H9 (cell line): ENCODE results near the gene MIAT. TPM values are rescaled to one million over a fixed set of nuclear protein-coding genes. Genes with fewer than 3 reads are reported as not detected.
A peak's percentile ranks its signal among the peaks of the same experiment; 100 is the strongest.

Experiments used
- DNase-seq: peaks from one replicate; pipeline ENCODE4 v3.0.0-alpha.2; 2017
- H2AFZ ChIP-seq: one replicate; pipeline ENCODE4 v1.6.1; 2013; ENCODE audit warnings: mild to moderate bottlenecking, low read length, control low read depth, moderate library complexity
- H2AK5ac ChIP-seq: 2 replicates; pipeline ENCODE4 v1.6.1; 2013; ENCODE audit warnings: low read length, control low read depth, mixed read lengths; ENCODE audit not compliant: insufficient read length
- H2BK120ac ChIP-seq: one replicate; pipeline ENCODE4 v1.6.1; 2013; ENCODE audit warnings: low read depth, mild to moderate bottlenecking, low read length, control low read depth, inconsistent platforms; ENCODE audit not compliant: poor library complexity, severe bottlenecking
- H2BK12ac ChIP-seq: 2 replicates; pipeline ENCODE4 v1.6.1; 2013; ENCODE audit warnings: low read length, control low read depth, mixed read lengths, low read depth; ENCODE audit not compliant: insufficient read length
- H2BK15ac ChIP-seq: 2 replicates; pipeline ENCODE4 v1.6.1; 2013; ENCODE audit warnings: low read depth, low read length, control low read depth
- H2BK20ac ChIP-seq: one replicate; pipeline ENCODE4 v1.6.1; 2013; ENCODE audit warnings: low read depth, mild to moderate bottlenecking, low read length, control low read depth, inconsistent platforms; ENCODE audit not compliant: poor library complexity, severe bottlenecking
- H2BK5ac ChIP-seq: 2 replicates; pipeline ENCODE4 v1.6.1; 2013; ENCODE audit warnings: low read length, control low read depth, mixed read lengths; ENCODE audit not compliant: insufficient read length
- H3K14ac ChIP-seq: 2 replicates; pipeline ENCODE4 v1.6.1; 2013; ENCODE audit warnings: low read length, control low read depth; ENCODE audit not compliant: insufficient read depth
- H3K18ac ChIP-seq: 2 replicates; pipeline ENCODE4 v1.6.1; 2013; ENCODE audit warnings: low read depth, mild to moderate bottlenecking, mixed read lengths, low read length, control low read depth; ENCODE audit not compliant: insufficient read length
- H3K23ac ChIP-seq: 2 replicates; pipeline ENCODE4 v1.6.1; 2013; ENCODE audit warnings: low read length, control low read depth, mixed read lengths, low read depth; ENCODE audit not compliant: insufficient read length
- H3K23me2 ChIP-seq: 2 replicates; pipeline ENCODE4 v1.6.1; 2013; ENCODE audit warnings: low read depth, mild to moderate bottlenecking, mixed read lengths, low read length, control low read depth; ENCODE audit not compliant: insufficient read length, poor library complexity, severe bottlenecking
- H3K27ac ChIP-seq: 2 replicates; pipeline ENCODE4 v1.5.1; 2013; ENCODE audit warnings: low read length, control low read depth, mixed read lengths, low read depth; ENCODE audit not compliant: insufficient read length
- H3K27me3 ChIP-seq: 2 replicates; pipeline ENCODE4 v1.6.1; 2013; ENCODE audit warnings: low read length, control low read depth, inconsistent platforms; ENCODE audit not compliant: insufficient read depth
- H3K4ac ChIP-seq: 2 replicates; pipeline ENCODE4 v1.6.1; 2013; ENCODE audit warnings: low read depth, mild to moderate bottlenecking, control low read depth, inconsistent platforms, low read length, moderate library complexity
- H3K4me1 ChIP-seq: 2 replicates; pipeline ENCODE4 v1.6.1; 2013; ENCODE audit warnings: low read length, control low read depth, inconsistent platforms; ENCODE audit not compliant: insufficient read depth
- H3K4me2 ChIP-seq: 2 replicates; pipeline ENCODE4 v1.6.1; 2013; ENCODE audit warnings: low read length, control low read depth, mixed read lengths; ENCODE audit not compliant: insufficient read length, insufficient read depth
- H3K56ac ChIP-seq: 2 replicates; pipeline ENCODE4 v1.6.1; 2013; ENCODE audit warnings: low read depth, mild to moderate bottlenecking, mixed read lengths, low read length, control low read depth; ENCODE audit not compliant: insufficient read length
- H3K79me1 ChIP-seq: 2 replicates; pipeline ENCODE4 v1.6.1; 2013; ENCODE audit warnings: low read depth, mild to moderate bottlenecking, moderate library complexity, low read length, control low read depth, inconsistent platforms; ENCODE audit not compliant: insufficient read depth, poor library complexity, severe bottlenecking
- H3K79me2 ChIP-seq: 2 replicates; pipeline ENCODE4 v1.6.1; 2013; ENCODE audit warnings: low read length, control low read depth, inconsistent platforms; ENCODE audit not compliant: insufficient read depth
- H3K9ac ChIP-seq: 2 replicates; pipeline ENCODE4 v1.6.1; 2013; ENCODE audit warnings: low read length, control low read depth, mixed read lengths; ENCODE audit not compliant: insufficient read length; ENCODE audit errors: extremely low read depth
- H3K9me3 ChIP-seq: one replicate; pipeline ENCODE4 v1.6.1; 2013; ENCODE audit warnings: low read depth, low read length, inconsistent platforms; ENCODE audit not compliant: control insufficient read depth
- H3T11ph ChIP-seq: one replicate; pipeline ENCODE4 v1.6.1; 2013; ENCODE audit warnings: mild to moderate bottlenecking, low read length, control low read depth, inconsistent platforms
- H4K20me1 ChIP-seq: one replicate; pipeline ENCODE4 v1.6.1; 2013; ENCODE audit not compliant: control insufficient read depth, insufficient read length, insufficient read depth
- H4K5ac ChIP-seq: 2 replicates; pipeline ENCODE4 v1.6.1; 2013; ENCODE audit warnings: low read depth, mild to moderate bottlenecking, mixed read lengths, low read length, control low read depth; ENCODE audit not compliant: insufficient read length
- H4K8ac ChIP-seq: replicated peaks from 2 replicates; pipeline ENCODE4 v1.6.1; 2013; ENCODE audit warnings: low read length, control low read depth, mixed read lengths, low read depth; ENCODE audit not compliant: insufficient read length
- H4K91ac ChIP-seq: 2 replicates; pipeline ENCODE4 v1.6.1; 2013; ENCODE audit warnings: low read depth, mild to moderate bottlenecking, moderate library complexity, mixed read lengths, low read length, control low read depth; ENCODE audit not compliant: insufficient read length
- H3K27ac Mint-ChIP-seq, 3 experiments: 2 replicates in 2 of 3; 3 replicates in 1 of 3; pipeline ENCODE4 v1.8.0; 2020 to 2021; ENCODE audit warnings: mixed read lengths in 3 of 3, mild to moderate bottlenecking in 1 of 3, moderate library complexity in 1 of 3
- H3K27me3 Mint-ChIP-seq: 2 replicates; pipeline ENCODE4 v1.8.0; 2021; ENCODE audit warnings: low read depth, mild to moderate bottlenecking, moderate library complexity, mixed read lengths
- H3K36me3 Mint-ChIP-seq, 3 experiments: 2 replicates in 2 of 3; 3 replicates in 1 of 3; pipeline ENCODE4 v1.8.0; 2020 to 2021; ENCODE audit warnings: low read depth in 3 of 3, mixed read lengths in 3 of 3; ENCODE audit not compliant: insufficient read depth in 1 of 3
- H3K4me1 Mint-ChIP-seq, 2 experiments: 2 replicates each; pipeline ENCODE4 v1.8.0; 2020; ENCODE audit warnings: mixed read lengths in 2 of 2
- H3K4me3 Mint-ChIP-seq, 2 experiments: 2 replicates in 1 of 2; 3 replicates in 1 of 2; pipeline ENCODE4 v1.8.0; 2020 to 2021; ENCODE audit warnings: mild to moderate bottlenecking in 2 of 2, mixed read lengths in 2 of 2, moderate library complexity in 1 of 2
- H3K9me3 Mint-ChIP-seq, 2 experiments: 2 replicates in 1 of 2; 3 replicates in 1 of 2; pipeline ENCODE4 v1.8.0; 2020; ENCODE audit warnings: mild to moderate bottlenecking in 2 of 2, mixed read lengths in 2 of 2, moderate library complexity in 1 of 2
- WGBS: extraction: QIAGEN DNeasy Blood & Tissue Kit; methylation state at CpG from one replicate; pipeline ENCODE4 v1.1.7; 2013; ENCODE audit warnings: missing lambda C conversion rate, low lambda C conversion rate, mixed read lengths; ENCODE audit not compliant: insufficient read length; ENCODE audit errors: extremely low coverage; 5-methylcytosine and 5-hydroxymethylcytosine counted together
- total RNA-seq: library from RNA; stranded (reverse); gene quantifications from 2 replicates; pipeline ENCODE4 v1.2.1, GENCODE V29; 2021
- TF ChIP-seq, protein P1 (sequence below): fragments of 200-600 bp; sonication (generic); conservative IDR thresholded peaks from 3 replicates; pipeline ENCODE4 v1.8.0; 2021; ENCODE audit warnings: antibody characterized with exemption, mild to moderate bottlenecking

The MIAT gene
- total RNA-seq, 1 experiment from 2014 or later: 85.6 TPM

DNA sequence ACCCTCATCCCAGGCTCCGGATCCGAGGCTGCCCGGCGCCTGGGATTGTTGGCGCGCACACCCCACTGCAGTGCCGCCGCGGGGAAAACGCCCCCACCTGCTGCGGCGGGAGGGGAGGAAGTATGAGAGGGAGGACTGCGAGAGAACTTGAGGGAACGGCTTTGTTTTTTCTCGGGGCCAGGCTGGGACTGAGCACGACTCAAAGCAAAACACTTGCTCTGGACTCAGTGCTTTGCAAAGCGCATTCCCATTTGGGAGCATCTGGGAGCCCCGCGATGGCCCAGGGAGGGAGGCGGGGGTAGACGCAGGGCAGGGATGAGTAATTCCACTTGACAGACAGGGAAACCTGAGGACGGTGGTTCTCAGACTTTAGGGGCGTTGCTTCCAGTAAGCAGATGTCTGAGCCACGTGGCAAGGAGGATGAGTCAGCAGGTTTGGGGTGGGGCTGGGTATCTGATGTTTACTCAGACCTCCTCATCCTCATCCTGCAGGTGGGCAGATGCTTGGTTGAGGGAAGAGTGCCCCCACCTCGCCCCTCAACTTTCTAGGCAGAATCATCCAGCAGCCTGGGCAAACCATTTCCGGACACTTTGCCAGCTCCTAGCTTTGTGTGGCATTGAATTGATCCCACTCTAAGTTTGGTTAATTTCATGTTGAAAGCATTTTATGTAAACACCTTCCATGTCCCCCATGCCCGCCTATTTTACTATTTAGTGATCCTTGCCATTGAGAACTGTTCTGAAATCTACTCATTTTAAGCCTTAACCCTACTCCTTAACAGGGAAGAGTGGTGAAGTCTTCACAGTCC is 1.5 kb downstream of the MIAT start:
- Histone ChIP-seq H3K9me3 (no peaks in the 10 kb centered on the region), H3K4ac (no peak overlapping the region), H3K9ac (no peak overlapping the region), H3T11ph (no peak overlapping the region), H2AFZ (no peak overlapping the region), H3K4me2 (peak overlapping the region; percentile 75), H2BK12ac (no peak overlapping the region), H4K5ac (no peak overlapping the region), H2AK5ac (no peak overlapping the region), H3K4me1 (no peaks in the 10 kb centered on the region; the same call in 1 of the 2 replicates), H3K56ac (no peak overlapping the region), H4K8ac (no peak overlapping the region), H3K79me2 (no peaks in the 10 kb centered on the region; the same call in 1 of the 2 replicates), H2BK120ac (no peak overlapping the region), H3K79me1 (no peaks in the 10 kb centered on the region), H3K27ac (no peak overlapping the region), H2BK5ac (no peak overlapping the region), H3K23ac (no peak overlapping the region), H3K23me2 (peaks cover 16% of the 10 kb centered on the region), H2BK20ac (no peak overlapping the region), H3K14ac (peak overlapping the region; percentile 4; the same call in 1 of the 2 replicates), H3K18ac (no peak overlapping the region), H4K20me1 (no peaks in the 10 kb centered on the region), H4K91ac (no peak overlapping the region), H3K27me3 (no peaks in the 10 kb centered on the region), H2BK15ac (no peak overlapping the region)
- peak overlapping the region; percentile 82 to 97 (median 93) for H3K27ac Mint-ChIP-seq
- DNase-seq: peak; percentile 96
- no CpG with 5 or more reads among the region's 27 CpGs for WGBS
- TF ChIP-seq, protein P1, sequence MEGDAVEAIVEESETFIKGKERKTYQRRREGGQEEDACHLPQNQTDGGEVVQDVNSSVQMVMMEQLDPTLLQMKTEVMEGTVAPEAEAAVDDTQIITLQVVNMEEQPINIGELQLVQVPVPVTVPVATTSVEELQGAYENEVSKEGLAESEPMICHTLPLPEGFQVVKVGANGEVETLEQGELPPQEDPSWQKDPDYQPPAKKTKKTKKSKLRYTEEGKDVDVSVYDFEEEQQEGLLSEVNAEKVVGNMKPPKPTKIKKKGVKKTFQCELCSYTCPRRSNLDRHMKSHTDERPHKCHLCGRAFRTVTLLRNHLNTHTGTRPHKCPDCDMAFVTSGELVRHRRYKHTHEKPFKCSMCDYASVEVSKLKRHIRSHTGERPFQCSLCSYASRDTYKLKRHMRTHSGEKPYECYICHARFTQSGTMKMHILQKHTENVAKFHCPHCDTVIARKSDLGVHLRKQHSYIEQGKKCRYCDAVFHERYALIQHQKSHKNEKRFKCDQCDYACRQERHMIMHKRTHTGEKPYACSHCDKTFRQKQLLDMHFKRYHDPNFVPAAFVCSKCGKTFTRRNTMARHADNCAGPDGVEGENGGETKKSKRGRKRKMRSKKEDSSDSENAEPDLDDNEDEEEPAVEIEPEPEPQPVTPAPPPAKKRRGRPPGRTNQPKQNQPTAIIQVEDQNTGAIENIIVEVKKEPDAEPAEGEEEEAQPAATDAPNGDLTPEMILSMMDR: no peak
- peak overlapping the region; percentile 81 to 99 for H3K4me3 Mint-ChIP-seq
- H3K27me3 Mint-ChIP-seq: peaks cover 22% of the 10 kb centered on the region
- H3K36me3 Mint-ChIP-seq: peaks cover 12 to 32% (median 19%) of the 10 kb centered on the region in 3 experiments; a peak in 6 of 7 replicates
- no peaks in the 10 kb centered on the region; a peak in 1 of 5 replicates for H3K9me3 Mint-ChIP-seq
- peaks cover 40 to 48% of the 10 kb centered on the region in 2 experiments for H3K4me1 Mint-ChIP-seq
